ENCODE measurements around the gene PLK3.

GRCh38 chr1:44803062-44803311, 2.8 kb downstream of the PLK3 start:
- no peak for TF ChIP-seq CTCF (IDR thresholded peaks at IDR 0.05)
- TF ChIP-seq POLR2A (IDR thresholded peaks at IDR 0.05): no peak
- no peak for TF ChIP-seq POLR2AphosphoS5 (IDR thresholded peaks at IDR 0.05)
